Cardiac fibroblast (primary cell): Measurements from ENCODE around the gene LTB4R2.

Source experiments
- DNase-seq, 2 donors: peaks; one replicate each; pipeline versions ENCODE4 v3.0.0 to v3.0.0-alpha.2; 2010; ENCODE audit warnings: low read depth in 2 of 2
- H3K4me3 ChIP-seq, 2 donors: replicated peaks in 1 of 2; 1 replicate in 1 of 2; 2 replicates in 1 of 2; pipeline ENCODE4 v1.5.1; 2011; ENCODE audit warnings: low read depth in 2 of 2, low read length in 2 of 2, mild to moderate bottlenecking in 2 of 2, moderate library complexity in 1 of 2
- TF ChIP-seq, protein P1 (sequence below): IDR thresholded peaks from one replicate; pipeline ENCODE4 v1.5.1; 2011; ENCODE audit warnings: low read depth, mild to moderate bottlenecking, low read length, inconsistent platforms

LTB4R2 gene

DNA sequence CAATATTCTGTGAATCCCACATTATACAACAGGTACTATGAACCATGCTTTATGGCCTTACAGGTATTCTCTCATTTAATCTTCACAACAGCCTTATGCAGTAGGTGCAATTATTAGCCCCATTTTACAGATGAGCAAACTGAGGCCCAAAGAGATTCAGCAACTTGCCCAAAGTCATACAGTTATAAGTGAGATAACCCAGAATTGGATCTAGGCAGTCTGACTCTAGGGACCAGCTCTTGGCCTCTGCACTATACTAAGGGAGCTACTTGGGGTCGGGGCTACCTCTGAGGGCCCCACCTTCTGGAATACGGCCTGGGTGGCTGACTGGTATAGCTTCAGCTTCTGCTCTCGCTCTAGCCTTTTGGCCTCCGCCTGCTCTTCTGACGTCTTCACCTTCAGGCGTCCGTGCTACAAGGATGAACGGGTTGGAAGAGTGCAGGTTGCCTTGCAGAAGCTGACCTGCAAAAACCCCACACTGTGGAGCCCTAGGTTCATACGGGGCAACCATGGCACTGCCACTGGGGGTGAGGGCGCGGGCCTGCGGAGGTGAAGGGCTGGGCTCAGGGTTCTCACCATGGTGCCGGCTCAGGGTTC, 39.3 kb upstream of the LTB4R2 start:
- H3K4me3 ChIP-seq: peak overlapping the region; percentile 95 to 96
- TF ChIP-seq, protein P1, sequence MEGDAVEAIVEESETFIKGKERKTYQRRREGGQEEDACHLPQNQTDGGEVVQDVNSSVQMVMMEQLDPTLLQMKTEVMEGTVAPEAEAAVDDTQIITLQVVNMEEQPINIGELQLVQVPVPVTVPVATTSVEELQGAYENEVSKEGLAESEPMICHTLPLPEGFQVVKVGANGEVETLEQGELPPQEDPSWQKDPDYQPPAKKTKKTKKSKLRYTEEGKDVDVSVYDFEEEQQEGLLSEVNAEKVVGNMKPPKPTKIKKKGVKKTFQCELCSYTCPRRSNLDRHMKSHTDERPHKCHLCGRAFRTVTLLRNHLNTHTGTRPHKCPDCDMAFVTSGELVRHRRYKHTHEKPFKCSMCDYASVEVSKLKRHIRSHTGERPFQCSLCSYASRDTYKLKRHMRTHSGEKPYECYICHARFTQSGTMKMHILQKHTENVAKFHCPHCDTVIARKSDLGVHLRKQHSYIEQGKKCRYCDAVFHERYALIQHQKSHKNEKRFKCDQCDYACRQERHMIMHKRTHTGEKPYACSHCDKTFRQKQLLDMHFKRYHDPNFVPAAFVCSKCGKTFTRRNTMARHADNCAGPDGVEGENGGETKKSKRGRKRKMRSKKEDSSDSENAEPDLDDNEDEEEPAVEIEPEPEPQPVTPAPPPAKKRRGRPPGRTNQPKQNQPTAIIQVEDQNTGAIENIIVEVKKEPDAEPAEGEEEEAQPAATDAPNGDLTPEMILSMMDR: no peak
- no peak for DNase-seq

DNA sequence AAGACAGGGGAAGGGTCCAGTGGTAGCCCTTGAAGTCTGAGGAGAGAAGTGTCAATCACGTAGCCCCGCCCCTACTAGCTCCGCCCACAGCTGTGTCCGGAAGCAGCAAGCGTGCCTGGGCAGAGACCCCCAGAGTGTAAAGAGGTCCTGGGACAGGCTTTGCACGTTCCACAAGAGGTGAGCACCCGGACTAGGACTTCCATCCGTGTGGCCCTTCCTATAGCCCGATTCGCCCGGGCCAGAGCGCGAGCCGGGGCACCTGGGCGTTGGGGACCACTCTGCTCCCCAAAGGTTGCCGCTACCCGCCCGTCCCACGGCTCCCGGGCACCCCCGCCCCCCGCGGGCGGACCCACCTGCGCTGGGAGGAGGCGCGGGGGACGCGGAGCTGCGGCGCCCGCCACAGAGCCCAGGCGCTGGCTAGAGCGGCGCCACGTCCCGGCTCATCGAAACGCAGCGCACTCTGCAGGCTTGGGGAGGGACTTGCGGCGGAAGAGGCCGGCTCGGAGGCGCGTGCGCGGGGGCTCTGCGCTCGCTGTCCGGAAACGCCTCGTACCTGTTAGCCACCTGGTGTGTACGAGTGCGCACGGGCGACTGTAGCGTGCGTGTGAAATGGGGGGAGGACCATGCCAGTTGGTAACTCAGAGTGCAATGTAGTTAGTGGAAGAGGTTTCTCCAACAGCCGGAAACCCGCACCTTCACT, 38.7 kb upstream of the LTB4R2 start, which contains the start of gene RABGGTA:
TSS of gene RABGGTA (minus strand) at position 464 of the 700 bp plus-strand sequence. CDS start 482 bp downstream, outside the sequence.
- TF ChIP-seq, protein P1: peak; percentile 59
- peak within 1 kb of the TSS; percentile 95 to 96 for H3K4me3 ChIP-seq
- peak; percentile 87 to 93 for DNase-seq

DNA sequence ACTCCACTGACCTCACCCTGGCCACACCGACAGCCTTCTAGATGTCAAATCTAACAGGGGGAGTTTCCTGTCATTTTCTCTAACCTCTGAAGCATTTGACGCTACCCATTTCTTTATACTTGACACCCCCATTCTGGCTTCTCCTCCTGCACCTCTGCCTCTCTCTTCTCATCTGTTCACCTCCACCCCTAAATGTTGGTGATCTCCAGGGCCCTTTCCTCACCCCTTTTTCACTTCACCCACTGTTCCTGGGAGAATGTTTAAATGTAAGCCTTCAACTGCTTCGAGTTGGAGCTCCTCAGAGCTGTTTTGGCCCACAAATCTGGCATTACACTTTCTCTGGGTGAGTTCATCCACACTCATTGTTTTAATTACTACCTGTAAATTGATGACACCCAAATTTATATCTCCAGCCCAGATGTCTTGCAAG, 38.1 kb upstream of the LTB4R2 start:
- H3K4me3 ChIP-seq: peak overlapping the region; percentile 95 to 96
- DNase-seq: no peak
- TF ChIP-seq, protein P1: no peak

DNA sequence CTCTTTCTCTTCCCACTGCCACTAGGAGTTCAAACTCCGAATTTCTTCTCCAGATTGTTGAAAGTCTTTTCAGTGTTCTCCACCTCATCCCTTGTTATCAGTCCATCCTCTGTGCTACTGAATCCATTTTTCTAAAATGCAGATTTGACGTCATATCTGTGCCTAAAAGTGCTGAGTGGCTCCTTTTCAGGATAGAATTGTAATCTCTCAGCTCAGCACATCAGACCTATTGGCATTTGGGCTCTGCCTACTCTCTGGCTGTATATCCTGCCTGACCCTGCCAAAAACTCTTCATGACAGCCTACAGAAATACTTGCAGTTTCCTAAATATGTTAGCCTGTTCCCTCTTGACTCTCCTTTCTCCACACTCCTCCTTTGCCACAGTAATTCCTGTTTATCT, 37.5 kb upstream of the LTB4R2 start:
- TF ChIP-seq, protein P1: no peak
- DNase-seq: no peak

DNA sequence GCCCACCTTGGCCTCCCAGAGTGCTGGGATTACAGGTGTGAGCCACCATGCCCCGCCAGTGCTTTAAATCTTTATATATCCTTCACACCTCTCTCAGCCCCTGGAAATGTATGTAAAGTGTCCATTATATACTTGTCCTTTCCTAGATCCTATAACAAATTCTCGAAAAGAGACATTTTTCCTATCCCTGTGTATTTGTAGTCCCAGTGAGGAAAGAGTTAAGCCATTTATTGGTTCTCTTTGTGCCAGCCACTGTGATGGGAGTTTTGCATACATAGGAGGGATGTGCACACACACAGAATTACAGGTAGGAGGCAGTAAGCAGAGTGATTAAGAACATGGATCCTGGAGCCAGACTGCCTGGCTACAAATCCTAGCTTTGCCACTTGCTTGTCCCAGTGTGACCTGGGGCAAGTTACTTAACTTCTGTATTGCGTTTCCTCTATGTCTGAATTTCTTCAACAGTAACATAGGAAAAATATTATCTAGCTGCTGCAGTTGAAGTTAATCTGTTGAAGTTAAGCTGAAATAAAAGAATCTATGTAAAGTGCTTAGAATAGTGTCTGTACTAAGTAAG, 36.4 kb upstream of the LTB4R2 start:
- H3K4me3 ChIP-seq: no peak overlapping the region
- TF ChIP-seq, protein P1: no peak

More for the DNA sequence above, 37.5 kb upstream of the LTB4R2 start:
- H3K4me3 ChIP-seq: no peak overlapping the region

DNA sequence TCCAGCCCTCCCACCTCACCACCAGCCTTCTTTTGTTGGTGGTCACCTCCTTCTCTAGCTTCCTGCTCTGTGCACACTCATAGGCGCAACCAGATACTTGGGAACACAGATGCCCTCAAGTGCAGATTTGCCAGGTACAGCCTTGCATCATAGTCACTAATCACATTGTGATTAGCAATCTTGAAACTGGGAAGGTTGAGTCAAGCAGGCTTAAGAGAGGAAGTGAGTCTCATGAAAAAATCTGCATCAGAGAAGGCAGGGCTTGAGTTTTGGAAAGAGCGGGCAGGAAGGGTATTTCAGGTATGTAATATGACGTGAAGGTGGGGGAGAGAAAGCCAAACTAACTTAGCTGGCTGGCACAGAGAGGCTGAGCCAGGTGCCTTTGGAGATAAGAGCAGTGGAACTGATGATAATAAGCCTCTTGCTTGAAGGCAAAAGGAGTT, 35.8 kb upstream of the LTB4R2 start:
- TF ChIP-seq, protein P1: no peak
- peak in 1 of 2 donors; percentile 10 for DNase-seq
- H3K4me3 ChIP-seq: no peak overlapping the region

More for the DNA sequence above, 36.4 kb upstream of the LTB4R2 start:
- DNase-seq: peak in 1 of 2 donors; percentile 8
